ENCODE measurements around the gene TGM2.

DNA sequence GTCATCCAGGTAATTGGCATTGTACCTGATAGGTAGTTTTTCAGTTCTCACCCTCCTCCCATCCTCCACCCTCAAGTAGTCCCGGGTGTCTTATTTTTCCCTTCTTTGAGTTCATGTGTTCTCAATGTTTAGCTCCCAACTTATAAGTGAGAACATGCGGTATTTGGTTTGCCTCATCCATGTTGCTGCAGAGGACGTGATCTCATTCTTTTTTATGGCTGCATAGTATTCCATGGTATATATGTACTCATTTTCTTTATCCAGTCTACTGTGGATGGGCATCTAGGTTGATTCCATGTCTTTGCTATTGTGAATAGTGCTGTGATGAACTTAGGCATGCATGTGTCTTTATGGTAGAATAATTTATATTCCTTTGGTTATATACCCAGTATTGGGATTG lies 85.7 kb downstream of the TGM2 start:
- TF ChIP-seq NFE2L1 (tag; IDR thresholded peaks at IDR 0.05; ENCODE audit: borderline replicate concordance, low read depth) = no peak
- TF ChIP-seq ZNF23 (CRISPR knock-in tag; IDR thresholded peaks at IDR 0.05) = no peak
- TF ChIP-seq, protein P1, sequence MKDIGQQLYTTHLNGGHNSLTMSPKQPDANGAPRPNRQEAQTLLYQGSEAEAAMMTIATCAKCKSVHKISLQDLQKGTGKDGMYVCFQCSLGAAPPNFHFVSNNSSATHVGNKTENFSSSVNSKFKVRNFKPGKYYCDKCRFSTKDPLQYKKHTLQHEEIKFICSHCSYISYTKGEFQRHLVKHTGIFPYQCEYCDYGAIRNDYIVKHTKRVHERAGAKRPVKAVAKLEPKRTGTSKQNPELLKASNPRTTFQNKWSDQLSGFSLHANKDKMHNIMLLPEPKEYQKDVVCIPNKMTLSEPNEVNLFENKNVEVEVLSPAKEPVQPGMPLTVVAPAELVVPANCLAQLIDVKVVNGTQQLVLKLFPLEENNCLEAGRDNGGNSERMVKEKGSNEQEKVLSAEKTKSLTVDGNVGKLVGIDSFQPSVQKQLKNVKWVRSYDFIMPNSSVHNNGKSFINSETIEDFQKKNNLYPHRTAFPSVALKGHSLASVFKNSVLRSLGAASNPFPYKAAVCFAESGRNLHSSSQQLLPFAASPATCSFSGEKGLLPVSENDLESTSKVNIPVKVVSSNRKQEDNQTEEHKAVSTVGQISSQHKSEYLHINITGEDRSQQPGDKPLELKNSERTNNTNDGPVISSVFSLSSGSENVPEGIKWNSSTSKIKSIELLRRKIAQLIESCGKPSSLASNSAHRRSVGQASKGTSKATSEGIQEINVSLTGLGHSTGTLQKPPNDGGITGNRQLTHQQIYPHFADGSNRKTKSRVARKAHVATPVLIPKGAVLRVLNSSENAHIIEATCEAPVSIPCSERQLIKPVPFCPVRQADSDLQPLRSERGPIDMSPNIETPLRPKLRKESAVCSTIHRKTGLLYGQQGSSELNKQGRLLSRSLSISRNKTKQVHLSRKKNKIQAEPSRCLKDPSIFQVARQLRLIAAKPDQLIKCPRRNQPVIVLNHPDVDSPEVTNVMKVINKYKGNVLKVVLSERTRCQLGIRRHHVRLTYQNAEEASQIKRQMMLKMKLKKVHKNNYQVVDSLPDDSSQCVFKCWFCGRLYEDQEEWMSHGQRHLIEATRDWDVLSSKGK (CRISPR knock-in tag; IDR thresholded peaks at IDR 0.05) = no peak
